Measurements from ENCODE around the gene DCANP1. TPM values are rescaled to one million over a fixed set of nuclear protein-coding genes. Genes with fewer than 3 reads are reported as not detected.

The DCANP1 gene
- total RNA-seq, 1 experiment from 2014 or later, result not detected

- peaks cover 2% of the 10 kb centered on the region for H3K27me3 Mint-ChIP-seq (ENCODE audit: insufficient read depth, unreplicated experiment)
- intact Hi-C loops (cut with micrococcal nuclease; ENCODE audit: unreplicated experiment), result no loop called here
- H3K36me3 ChIP-seq (ENCODE audit: control insufficient read depth, insufficient read depth, low read length), result no peaks in the 10 kb centered on the region
- TF ChIP-seq, protein P1, sequence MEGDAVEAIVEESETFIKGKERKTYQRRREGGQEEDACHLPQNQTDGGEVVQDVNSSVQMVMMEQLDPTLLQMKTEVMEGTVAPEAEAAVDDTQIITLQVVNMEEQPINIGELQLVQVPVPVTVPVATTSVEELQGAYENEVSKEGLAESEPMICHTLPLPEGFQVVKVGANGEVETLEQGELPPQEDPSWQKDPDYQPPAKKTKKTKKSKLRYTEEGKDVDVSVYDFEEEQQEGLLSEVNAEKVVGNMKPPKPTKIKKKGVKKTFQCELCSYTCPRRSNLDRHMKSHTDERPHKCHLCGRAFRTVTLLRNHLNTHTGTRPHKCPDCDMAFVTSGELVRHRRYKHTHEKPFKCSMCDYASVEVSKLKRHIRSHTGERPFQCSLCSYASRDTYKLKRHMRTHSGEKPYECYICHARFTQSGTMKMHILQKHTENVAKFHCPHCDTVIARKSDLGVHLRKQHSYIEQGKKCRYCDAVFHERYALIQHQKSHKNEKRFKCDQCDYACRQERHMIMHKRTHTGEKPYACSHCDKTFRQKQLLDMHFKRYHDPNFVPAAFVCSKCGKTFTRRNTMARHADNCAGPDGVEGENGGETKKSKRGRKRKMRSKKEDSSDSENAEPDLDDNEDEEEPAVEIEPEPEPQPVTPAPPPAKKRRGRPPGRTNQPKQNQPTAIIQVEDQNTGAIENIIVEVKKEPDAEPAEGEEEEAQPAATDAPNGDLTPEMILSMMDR (IDR thresholded peaks at IDR 0.05; ENCODE audit: insufficient read depth in 1 of 2, low read depth in 1 of 2, low read length in 1 of 2, severe bottlenecking in 1 of 2, unreplicated experiment in 1 of 2), result no peak
- BruUV-seq (replicated peaks), result no TSS peak
- no peaks in the 10 kb centered on the region for H3K9me3 Mint-ChIP-seq (ENCODE audit: unreplicated experiment)
- no peaks in the 10 kb centered on the region for H3K4me1 ChIP-seq
- ChIA-PET CTCF (interaction anchor here (0.5 to 1.4 kb wide), 2 partner anchors 14 to 131 kb away, joined by 3 to 5 read pairs; no protein-coding TSS in a partner anchor), POLR2A (no interaction called here)
- H3K4me1 Mint-ChIP-seq (ENCODE audit: low read depth, unreplicated experiment), result no peaks in the 10 kb centered on the region
- no peaks in the 10 kb centered on the region for H3K9me3 ChIP-seq
- H3K27me3 ChIP-seq (replicated peaks; ENCODE audit: control insufficient read depth, insufficient read depth, low read length), result no peaks in the 10 kb centered on the region
- H3K4me3 Mint-ChIP-seq (ENCODE audit: unreplicated experiment), result no peak overlapping the region
- no peak overlapping the region for H3K27ac Mint-ChIP-seq (ENCODE audit: unreplicated experiment)
- no peak for DNase-seq
- H3K36me3 Mint-ChIP-seq (ENCODE audit: insufficient read depth, unreplicated experiment), result no peaks in the 10 kb centered on the region
- no peak overlapping the region for H3K4me3 ChIP-seq (ENCODE audit: low read depth, low read length)
Measured at GRCh38 chr5:135480511-135480910, 33.4 kb upstream of the DCANP1 start.

GRCh38 chr5:135478938-135479337, 31.8 kb upstream of the DCANP1 start:
- DNase-seq, result no peak
- H3K9me3 ChIP-seq, result no peaks in the 10 kb centered on the region
- H3K36me3 ChIP-seq (ENCODE audit: control insufficient read depth, insufficient read depth, low read length), result no peaks in the 10 kb centered on the region
- Mint-ChIP-seq H3K9me3 (ENCODE audit: unreplicated experiment) (no peaks in the 10 kb centered on the region), H3K4me3 (ENCODE audit: unreplicated experiment) (no peak overlapping the region), H3K27me3 (ENCODE audit: insufficient read depth, unreplicated experiment) (peaks cover 2% of the 10 kb centered on the region), H3K27ac (ENCODE audit: unreplicated experiment) (no peak overlapping the region), H3K36me3 (ENCODE audit: insufficient read depth, unreplicated experiment) (no peaks in the 10 kb centered on the region), H3K4me1 (ENCODE audit: low read depth, unreplicated experiment) (no peaks in the 10 kb centered on the region)
- POLR2A ChIA-PET, result no interaction called here
- TF ChIP-seq, protein P1 (IDR thresholded peaks at IDR 0.05; ENCODE audit: insufficient read depth in 1 of 2, low read depth in 1 of 2, low read length in 1 of 2, severe bottlenecking in 1 of 2, unreplicated experiment in 1 of 2), result no peak
- no TSS peak for BruUV-seq (replicated peaks)
- CTCF ChIA-PET, result interaction anchor here (1.0 to 1.4 kb wide), 2 partner anchors 13 to 15 kb away, joined by 3 read pairs; no protein-coding TSS in a partner anchor
- H3K27me3 ChIP-seq (replicated peaks; ENCODE audit: control insufficient read depth, insufficient read depth, low read length), result no peaks in the 10 kb centered on the region
- no peak overlapping the region for H3K4me3 ChIP-seq (ENCODE audit: low read depth, low read length)
- intact Hi-C loops (cut with micrococcal nuclease; ENCODE audit: unreplicated experiment), result no loop called here
- H3K4me1 ChIP-seq, result peaks cover 3% of the 10 kb centered on the region; the same call in 1 of the 2 replicates

- peaks cover 9% of the 10 kb centered on the region; the same call in 1 of the 2 replicates for H3K4me1 ChIP-seq
- Mint-ChIP-seq H3K27ac (ENCODE audit: unreplicated experiment) (no peak overlapping the region), H3K27me3 (ENCODE audit: insufficient read depth, unreplicated experiment) (peaks cover 2% of the 10 kb centered on the region), H3K4me3 (ENCODE audit: unreplicated experiment) (no peak overlapping the region), H3K36me3 (ENCODE audit: insufficient read depth, unreplicated experiment) (no peaks in the 10 kb centered on the region), H3K4me1 (ENCODE audit: low read depth, unreplicated experiment) (no peaks in the 10 kb centered on the region), H3K9me3 (ENCODE audit: unreplicated experiment) (no peaks in the 10 kb centered on the region)
- intact Hi-C loops (cut with micrococcal nuclease; ENCODE audit: unreplicated experiment), result no loop called here
- no peak overlapping the region for H3K4me3 ChIP-seq (ENCODE audit: low read depth, low read length)
- H3K27me3 ChIP-seq (replicated peaks; ENCODE audit: control insufficient read depth, insufficient read depth, low read length), result no peaks in the 10 kb centered on the region
- H3K36me3 ChIP-seq (ENCODE audit: control insufficient read depth, insufficient read depth, low read length), result no peaks in the 10 kb centered on the region
- no TSS peak for BruUV-seq (replicated peaks)
- ChIA-PET CTCF (no interaction called here), POLR2A (no interaction called here)
- no peak for DNase-seq
- TF ChIP-seq, protein P1 (IDR thresholded peaks at IDR 0.05; ENCODE audit: insufficient read depth in 1 of 2, low read depth in 1 of 2, low read length in 1 of 2, severe bottlenecking in 1 of 2, unreplicated experiment in 1 of 2), result no peak
- no peaks in the 10 kb centered on the region for H3K9me3 ChIP-seq
Measured at GRCh38 chr5:135477613-135478066, 30.5 kb upstream of the DCANP1 start.
